Colon (tissue), 2 donors: ENCODE data around the gene CASK.
"Not testable (repeated sequence)": the region's sequence is repeated elsewhere in the genome, so short reads cannot be mapped to it uniquely, and the experiment has no call there.

ENCODE experiments used
- FAIRE-seq: peaks from 2 replicates; lab custom pipeline; 2012; peaks lifted over from hg19 to GRCh38; lab: Jason Lieb, UNC
- donor health status: control.
- donor health status: control.

Gene CASK

DNA sequence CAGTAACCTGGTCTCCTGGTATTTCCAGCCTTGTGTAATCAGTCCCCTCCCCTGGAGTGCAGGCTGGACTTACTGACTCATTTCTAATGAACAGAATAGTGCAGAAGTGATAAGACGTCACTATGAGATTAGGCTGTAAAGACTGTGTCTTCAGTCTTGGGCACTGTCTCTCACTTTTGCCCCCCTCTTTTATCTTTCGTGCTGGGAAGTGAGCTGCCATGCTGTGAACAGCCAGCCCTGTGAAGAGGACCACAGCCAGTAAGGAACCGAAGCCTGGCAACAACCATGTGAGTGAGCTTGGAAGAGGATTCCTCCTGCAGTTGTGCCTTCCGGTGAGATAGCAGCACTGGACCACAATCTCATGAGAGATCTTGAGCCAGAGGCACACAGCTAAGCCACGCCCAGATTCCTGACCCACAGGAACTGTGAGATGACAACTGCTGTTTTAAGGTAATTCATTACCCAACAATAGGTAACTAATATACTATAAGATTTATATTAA, 302.1 kb downstream of the CASK start:
- no peak for FAIRE-seq

DNA sequence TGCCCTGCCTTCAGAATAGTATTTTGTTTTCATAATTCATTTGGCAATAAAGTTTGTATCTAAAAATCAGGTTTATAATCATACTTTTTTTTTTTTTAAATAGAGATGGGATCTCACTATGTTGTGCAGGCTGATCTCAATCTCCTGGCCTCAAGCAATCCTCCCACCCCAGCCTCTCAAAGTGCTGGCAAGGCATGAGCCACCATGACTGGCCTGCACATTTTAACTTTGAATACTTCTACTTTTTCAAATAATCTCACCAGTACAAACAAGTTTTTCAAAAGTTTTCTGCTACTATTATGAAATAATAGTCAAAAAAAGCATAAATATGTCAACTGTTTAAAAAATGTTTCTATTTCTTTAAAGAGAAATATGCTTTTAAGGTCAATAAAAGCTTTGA, 304.1 kb downstream of the CASK start:
- no peak for FAIRE-seq

DNA sequence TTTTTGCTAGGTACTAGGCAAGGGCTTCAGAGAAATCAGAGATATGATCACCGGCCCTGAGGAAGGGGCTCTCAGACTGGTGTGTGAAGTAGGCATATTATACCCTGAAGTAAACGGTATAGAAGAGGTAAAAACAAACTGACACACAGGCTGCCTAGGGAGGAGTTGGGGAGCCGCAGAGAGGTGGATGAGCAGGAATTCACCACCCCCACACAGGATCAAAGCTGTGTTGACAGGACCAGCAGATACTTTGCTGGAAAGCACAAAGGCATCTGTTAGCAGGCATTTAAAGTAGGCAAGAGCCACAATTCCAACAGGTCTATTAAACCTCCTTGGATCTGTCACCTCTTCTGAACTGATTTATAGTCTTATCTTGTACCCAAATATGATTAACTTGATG, 306.4 kb downstream of the CASK start:
- FAIRE-seq = no peak

DNA sequence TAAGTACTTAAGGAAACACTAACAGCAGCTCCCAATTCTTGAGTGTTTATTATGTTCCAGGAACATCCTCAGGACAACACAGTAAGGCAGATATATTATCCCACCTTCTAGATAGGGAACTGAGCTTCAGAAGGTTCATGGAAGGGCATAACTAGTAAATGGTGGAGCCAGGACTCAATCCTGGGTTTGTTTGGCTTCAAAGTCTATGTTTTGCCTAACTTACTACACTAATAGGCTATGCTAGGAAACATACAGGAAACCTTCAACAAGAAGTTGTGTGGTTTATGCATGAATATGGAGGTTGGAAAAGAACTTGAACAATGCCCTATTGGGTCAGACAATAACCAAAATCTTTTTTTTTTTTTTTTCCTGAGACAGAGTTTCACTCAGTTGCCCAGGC, 307.1 kb downstream of the CASK start:
- FAIRE-seq = no peak

DNA sequence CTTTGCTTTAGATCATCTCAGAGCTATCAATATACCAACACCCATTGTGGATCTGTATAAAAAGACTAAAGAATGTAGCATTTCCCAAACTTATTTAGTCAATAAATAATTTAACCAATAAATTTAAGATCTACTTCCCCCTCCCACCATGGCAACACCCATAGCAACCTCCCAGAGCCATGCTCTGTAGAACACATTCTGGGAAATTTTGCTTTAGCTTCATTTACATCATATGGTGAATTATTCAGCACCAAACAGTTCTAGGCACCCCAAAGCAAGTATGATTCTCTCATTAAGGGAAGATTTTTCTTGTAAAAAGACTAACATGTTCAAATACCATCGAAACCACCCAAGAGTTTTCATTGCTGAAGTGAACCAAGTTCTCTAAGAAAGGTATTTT, 315.1 kb downstream of the CASK start:
- no peak for FAIRE-seq

DNA sequence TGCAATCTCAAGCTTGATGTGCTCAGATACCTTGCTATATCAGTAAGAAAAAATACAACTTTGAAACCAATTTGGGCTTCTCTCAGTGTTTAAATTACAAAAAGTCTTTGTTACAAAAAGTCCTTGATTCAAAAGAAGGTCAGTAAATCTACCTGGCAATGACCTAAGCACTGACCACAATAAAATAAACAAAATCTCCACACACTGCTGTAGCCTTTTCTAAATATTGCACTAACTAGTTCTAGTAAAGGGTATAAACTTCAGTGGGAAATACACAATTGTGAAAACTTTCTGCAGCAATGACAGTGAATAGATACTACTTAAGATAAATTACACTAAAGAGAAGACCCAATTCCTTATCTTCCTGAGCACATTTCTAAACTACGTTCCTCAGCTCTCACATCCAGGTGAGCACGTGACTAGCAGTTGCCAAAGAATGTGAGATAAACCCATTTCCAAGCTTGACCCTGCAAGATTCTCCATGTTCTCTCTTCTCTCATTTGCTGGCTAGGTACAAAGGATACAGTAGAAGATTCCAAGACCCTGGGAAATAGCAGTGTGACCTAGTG, 316.0 kb downstream of the CASK start:
- FAIRE-seq = peak; percentile 78

DNA sequence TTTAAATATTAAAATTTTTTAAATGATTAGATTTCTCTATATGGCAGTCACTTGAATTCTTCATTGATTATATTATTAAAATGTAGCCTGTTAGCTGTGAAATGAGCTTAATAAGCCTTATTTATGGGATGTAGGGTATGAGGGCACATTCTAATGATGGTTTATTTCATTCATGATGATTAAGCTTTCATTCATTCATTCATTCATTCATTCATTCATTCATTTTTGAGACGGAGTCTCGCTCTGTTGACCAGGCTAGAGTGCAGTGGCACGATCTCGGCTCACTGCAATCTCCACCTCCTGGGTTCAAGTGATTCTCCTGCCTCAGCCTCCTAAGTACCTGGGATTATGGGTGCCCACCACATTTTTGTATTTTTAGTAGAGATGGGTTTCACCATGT, 317.3 kb downstream of the CASK start:
- FAIRE-seq = not testable (repeated sequence)

DNA sequence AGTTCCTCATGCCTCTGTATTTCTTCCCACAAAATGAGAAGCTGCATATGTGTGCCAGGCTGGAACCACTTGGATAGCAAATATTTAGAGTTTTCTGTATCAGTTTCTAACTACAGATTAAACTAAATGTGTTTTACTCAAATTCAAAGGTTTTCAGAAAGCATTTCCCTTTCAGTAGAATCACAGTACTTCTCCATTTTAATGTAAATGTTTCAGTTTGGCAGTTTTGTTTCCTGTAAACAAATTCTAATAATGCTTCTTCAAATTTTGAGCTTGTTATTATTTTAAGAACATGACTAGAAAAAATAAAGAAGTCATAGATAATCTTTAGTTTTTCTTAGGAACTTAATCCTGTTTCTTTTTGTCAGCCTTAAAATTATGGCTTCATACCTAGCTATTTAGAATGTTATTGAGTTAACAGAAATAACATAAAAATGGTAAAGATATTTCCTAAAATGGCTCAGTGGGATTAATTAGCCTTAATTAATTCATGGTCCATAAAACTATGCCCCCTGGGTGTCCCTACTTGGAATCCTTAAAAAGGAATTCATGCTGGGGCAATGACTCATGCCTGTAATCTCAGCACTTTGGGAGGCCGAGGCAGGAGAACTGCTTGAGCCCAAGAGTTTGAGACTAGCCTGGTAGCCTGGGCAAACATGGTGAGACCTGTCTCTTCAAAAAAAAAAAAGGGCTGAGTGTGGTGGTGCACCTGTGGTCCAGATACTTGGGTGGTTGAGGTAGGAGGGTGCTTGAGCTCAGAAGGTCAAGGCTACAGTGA, 318.4 kb downstream of the CASK start:
- peak; percentile 96 for FAIRE-seq

DNA sequence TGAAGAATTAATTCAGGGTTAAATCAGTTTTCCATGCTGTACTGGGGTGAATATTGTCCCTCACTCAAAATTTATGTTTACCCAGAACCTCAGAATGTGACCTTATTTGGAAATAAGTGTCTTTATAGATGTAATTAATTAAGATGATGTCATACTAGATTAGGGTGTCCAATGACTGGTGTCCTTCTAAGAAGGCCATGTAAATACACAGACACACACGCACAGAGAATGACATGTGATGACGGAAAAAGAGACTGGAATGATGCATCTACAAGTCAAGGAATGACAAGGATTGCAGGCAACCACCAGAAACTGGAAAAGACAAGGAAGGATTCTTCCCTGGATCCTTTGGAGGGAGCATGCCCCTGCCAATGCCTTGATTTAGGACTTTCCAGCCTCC, 319.2 kb downstream of the CASK start:
- no peak for FAIRE-seq

DNA sequence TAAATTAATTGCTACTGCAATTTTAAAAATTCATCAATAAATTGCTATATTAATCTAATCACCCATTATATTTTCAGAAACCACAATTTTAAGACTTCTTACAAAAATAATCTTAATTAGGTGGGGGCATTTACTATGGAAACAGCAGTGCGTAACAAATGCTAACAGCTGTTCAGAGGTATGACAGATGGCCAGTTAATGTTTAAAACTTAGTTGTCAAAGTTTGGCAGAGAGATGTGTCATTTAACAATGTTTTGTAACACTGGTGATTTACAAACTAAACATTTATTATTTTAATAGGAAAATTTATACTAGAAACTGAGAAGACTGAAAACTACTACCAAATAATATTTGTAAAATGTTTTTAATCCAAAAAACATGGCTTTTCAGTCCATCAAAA, 319.8 kb downstream of the CASK start:
- FAIRE-seq = no peak

DNA sequence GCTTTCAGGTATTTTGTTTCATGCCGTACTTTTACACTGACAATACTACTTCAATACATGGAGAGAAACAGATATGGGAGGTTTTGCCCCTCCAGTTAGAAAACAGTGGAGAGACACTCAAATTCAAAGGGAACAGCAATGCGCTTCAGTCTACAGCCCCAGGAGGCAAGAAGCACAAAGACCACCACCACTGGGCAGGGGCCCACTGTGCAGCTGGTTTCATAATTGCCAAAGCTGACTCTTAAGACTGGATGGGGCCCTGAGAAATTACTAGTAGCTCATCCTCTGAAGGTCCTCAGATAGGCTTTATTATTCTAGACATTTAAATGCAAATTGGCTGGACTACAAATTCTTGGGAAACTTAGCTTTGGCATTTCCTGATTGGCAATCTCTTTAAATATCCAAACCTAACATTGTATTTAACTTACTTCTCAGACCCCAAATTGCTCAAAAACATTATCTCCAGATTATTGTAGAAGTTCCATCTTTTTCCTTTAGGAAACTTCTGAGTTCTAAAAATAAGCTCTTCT, 320.5 kb downstream of the CASK start:
- FAIRE-seq = no peak

DNA sequence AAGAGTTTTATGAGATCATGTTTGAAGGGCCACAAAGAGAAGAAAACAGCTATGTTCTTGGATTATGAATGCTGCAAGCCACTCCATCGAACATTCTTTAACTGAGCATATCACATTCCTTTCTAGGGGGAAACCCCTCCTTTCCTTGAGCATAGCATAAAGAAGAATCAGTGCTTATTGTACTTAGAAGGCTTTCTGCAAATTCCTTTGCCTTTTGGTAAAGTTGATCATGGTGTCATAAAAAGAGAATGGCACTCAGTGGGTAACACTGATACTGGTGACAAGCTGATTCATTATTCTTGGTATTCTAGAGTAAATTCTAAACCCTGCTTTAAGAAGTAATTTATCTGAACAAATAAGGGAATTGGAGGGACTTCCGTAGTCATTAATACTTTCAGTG, 323.1 kb downstream of the CASK start:
- FAIRE-seq = no peak

DNA sequence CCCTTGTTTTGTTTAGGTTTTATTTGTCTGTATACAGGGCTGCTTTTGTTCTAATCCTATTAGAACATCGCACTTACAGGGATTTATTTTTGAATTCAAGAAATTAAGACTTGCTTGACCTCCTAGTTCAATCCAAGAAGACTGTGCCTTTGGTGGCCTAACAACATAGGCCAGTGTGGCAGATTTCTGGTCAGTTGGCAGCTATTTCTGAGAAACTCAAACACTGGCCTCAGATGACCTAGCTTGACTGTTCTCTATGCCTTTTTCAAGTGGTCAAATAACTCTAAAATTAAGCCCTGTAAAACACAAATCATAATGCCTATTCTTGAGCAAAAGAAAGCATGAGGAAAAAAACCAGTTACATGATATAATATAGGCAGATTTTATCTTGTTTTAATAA, 323.8 kb downstream of the CASK start:
- no peak for FAIRE-seq

DNA sequence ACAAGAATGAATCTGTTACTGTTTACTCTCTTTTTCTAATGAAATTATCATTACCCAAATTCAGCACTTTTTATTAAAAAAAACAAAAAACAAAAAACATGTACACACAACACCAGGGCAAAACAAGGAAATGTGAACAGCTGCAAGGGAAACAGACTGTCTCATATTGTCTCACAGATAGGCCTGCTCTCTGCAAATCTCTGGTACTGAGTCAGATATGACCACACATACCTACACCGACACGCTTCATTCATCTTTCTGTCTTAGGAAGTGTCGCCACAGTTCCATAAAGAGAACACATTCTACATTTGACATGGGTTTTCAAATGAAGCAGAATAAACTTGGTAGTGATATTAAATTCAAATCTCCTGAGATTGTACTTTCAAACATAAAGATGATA, 326.8 kb downstream of the CASK start:
- no peak for FAIRE-seq

DNA sequence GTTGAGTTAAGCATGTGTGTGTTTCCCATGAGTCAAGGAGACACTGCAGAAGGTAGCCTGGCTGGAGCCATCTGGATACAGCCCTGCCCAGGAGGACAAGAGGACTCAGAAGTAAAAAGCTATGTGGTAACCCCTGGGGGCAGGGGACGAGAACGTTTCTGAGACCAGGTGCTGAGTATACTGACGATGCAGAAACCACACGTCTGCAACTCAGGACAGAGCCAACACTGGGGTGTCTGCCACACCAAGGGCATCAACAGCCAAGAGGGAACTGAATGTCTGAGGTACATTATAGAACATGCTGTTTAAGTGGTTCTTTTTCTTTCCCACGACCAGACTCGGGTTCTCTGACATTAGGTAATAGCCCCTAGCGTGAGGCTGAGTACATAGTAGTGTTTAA, 328.7 kb downstream of the CASK start:
- FAIRE-seq = no peak

DNA sequence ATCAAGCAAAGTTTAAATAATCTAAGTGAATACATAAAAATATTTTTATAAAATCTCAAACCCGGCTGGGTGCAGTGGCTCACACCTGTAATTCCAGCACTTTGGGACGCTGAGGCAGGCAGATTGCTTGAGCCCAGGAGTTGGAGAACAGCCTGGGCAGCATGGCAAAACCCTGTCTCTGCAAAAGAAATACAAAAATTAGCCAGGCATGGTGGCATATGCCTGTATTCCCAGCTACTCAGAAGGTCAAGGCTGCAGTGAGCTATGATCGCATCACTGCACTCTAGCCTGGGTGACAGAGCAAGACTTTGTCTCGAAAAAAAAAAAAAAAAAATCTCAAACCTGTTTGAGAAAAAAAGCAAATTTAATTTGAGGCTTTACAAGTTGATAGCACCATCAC, 331.4 kb downstream of the CASK start:
- no peak for FAIRE-seq

DNA sequence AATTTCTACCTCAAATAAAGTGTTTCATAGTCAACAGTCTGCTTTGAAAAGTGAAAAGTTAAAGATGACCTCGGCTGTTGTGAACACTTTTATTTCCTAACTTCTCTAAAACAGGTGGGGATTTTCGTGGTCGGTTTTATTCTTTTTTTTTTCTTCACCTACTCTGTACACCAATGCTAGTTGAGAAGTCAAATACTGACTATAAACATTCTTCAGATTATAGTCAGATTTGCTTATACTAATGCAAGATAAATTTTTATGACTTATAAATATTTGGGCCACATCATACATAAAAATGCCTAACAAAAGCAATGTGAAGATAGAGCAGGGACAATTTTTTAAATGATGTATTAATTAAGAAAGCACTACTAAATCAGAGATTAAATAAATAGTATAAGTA, 332.7 kb downstream of the CASK start:
- peak; percentile 18 for FAIRE-seq

DNA sequence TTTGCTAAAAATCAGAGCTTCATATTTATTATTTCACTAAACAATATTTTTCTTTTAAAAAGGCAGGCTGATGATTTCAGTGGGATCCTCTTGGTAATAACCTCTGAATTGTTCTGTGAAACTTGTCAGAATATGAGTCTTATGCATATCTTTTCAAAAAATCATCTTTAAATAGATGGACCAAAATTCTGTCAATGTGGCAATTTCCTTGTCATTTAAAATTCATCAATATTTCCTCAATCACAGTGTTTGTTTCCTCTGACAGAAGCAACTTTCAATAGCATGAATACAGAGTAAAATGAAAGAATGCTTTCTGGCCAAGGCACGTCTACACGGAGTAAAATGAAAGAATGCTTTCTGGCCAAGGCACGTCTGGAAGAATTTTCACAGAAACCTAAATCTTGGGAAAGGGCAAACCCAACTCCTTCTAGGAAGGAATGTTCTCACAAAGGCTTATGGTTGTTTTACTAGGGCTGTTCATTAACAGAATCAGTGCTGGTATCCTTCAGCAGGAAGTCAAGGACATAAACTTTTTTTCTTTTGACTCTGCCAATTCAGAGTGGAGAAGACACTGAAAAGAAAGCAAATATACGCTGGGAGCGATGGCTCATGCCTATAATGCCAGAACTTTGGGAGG, 333.6 kb downstream of the CASK start:
- no peak for FAIRE-seq

DNA sequence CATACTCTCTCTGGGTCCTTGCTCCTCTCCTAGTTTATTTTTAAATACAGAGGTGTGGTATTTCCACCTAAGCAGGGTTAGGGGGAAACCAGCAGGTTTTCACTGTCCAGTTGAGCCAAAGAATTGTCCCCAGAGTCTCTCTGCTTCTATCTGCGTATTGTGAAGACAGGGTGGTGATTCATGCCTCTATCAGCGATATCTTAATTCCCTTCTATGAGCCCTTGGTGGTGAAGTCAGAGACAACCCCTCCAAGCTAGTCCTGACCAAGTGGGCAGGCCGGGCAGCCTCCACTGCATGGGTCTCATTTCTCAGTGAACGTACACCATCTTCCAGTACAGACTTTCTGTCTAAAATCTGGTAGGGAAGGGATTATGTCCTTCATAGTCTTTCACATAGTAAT, 335.1 kb downstream of the CASK start:
- no peak for FAIRE-seq

DNA sequence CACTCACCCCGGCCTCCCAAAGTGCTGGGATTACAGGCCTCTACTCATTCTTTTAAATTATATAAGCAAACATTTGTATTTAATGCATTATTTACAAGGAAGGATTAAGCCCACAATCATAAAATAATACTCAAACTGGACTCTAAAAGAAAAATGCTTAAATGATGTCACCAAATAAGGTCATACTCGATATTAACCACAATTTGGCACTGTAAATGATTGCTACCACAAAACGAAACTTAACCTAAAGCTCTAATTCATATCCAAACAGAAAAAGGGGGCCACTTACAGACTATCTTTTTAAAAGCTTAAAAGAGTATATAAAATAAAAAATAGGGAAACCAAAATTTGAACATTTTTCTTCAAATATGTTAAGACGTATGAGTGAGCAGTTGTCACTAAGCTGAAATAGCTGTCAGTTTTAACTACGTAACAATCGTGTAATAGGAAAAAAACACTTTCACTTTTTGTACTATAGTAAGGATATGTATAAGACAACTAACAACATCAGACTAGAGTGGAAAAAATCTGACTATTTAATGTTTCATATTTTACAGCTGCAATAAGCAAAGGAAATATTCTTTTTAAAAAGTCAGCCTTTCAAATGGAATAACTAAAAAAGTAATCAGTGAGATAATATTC, 342.8 kb downstream of the CASK start:
- FAIRE-seq = peak; percentile 76

DNA sequence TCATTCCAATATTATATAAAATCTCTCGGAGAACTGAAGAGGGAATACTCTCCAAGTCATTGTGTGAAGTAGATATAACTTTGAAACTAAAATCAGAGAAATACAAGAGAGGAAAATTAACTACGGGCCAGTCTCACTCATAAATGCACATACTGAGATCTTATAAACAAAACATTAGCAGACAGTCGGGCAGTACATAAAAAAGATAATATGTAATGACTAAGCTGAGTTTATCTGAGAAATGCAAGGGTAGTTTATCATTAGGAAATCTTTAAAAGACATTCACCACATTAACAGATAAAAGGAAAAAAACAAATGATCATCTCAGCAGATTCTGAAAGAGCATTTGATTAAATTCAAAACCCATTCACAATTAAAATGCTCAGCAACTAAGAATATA, 359.5 kb downstream of the CASK start:
- FAIRE-seq = peak; percentile 51

DNA sequence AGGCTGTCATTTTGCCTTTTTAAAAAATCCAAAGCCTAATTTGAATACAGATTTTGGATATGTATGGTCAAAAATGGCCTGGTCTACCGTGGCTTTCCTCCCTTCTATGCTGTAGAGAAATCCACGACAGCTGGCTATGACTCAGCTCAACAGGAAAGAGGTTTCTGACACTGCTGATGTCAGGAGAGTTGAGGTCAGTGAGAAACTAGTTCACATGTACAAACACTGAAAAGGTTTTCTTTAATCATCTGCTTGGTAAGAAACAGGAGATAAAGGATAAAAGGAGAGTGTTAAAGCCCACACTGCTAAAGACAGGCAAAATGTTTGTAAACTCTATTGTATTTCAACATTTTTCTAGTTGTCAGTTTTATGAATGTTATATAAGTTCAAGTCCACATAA, 362.3 kb downstream of the CASK start:
- FAIRE-seq = peak; percentile 24
